ENCODE data around the gene TCF7.

The TCF7 gene

DNA sequence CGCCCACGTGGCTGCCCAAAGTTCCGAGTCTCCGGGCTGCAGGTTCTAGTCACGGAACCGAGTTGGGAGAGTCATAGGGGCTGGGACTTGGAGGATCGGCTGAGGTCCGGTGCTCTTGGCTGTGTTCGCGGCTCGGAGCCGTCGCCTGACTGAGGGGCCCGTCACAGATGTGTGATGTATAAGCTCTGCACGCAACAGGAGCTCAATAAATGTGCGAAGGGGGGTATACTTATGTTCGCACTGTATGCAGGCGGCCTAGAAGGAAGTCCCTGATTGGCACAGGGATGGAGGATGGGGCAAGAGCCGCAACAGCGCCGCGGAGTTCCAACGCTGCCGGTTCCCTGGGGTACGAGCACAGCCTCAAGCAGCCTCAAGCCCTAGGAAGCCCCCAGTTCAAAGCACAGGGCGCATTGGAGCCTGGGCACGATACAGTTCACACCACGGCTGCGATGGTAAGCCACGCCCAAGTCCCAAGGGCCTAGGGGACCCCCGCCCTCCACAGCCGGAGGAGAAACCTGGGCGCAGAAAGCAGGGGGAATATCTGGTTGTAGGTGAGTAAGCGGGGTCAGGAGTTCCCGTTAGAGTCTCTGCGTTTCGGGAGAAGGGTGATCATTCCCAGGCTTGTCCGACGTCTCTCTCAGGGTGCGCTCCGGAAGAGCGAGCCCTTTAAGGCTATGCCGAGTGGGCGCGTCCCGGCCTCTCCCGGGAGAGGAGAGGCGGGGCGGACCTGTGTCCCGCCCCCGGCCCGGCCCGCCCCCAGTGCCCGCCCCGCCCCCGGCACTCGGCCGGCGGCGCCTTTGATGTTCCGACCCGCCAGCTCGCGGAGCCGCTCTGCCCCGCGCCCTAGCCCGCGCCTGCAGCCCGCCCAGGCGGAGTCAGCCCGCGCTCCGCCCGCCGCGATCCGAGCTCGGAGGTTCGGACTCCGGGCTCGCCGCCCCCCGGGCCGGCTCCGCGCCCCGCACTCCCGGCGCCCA lies at the start of gene TCF7:
TSS of gene TCF7 (plus strand) at position 780 of the 974 bp plus-strand sequence. CDS start 226 bp downstream, outside the sequence.
- peak; percentile 67 for DNase-seq (ENCODE audit: low read depth)

DNA sequence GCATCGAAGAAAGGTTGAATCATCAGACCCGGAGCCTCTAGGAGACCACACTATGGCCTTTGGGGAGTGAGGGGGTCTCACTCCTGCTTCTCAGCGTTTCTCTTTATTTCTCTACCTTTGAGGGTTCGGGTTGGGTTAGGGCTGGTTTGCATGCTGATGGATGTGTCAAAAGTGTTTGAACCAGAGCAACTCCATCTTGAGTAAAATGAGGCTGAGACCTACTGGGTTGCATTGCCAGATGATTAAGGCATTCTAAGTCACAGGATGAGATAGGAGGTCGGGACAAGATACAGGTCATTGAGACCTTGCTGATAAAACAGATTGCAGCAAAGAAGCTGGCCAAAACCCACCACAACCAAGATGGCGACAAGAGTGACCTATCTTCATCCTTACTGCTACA lies 44.9 kb upstream of the TCF7 start:
- DNase-seq (ENCODE audit: low read depth) = no peak

DNA sequence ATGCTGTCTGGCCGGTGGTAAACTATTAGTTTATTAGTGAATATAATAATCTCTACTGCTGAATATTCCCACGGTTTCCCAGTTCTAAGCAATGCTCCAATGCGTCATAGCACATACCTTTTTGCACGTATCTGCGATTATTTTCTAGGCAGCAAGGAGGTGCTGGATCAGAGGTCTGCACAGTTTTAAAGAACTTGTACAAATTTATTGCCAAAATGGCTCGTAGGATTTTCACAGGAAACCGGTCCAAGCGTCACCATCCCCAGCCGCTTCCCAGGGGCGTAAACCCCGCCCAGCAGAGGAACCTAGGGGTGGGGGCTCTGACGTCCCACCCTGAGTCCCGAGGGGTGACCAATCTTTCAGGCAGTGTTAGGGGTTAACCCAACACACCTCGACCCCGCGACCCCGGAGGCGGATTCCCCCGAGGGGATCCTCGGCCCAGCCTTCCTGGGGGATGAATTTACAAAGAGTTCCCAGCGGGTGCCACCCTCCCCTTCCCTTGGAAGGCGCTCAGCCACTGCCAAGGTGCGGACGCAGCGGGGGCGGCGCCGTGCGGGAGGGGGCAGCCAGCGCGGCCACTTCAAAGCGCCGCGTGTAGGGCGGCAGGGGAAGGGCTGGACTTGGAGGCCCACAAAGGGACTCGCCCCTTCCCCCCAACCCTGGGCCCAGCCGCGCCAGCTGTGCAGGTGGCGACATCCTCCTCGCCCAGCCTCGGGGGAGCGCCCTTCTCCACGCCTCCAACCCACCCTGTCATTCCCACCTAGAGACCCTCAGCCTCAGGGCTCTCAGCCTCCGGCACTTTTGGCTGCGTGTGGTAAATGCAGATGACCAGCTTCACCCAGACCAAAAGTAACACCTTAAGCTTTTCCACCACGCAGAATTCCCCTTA lies 43.5 kb upstream of the TCF7 start:
- no peak for DNase-seq (ENCODE audit: low read depth)

DNA sequence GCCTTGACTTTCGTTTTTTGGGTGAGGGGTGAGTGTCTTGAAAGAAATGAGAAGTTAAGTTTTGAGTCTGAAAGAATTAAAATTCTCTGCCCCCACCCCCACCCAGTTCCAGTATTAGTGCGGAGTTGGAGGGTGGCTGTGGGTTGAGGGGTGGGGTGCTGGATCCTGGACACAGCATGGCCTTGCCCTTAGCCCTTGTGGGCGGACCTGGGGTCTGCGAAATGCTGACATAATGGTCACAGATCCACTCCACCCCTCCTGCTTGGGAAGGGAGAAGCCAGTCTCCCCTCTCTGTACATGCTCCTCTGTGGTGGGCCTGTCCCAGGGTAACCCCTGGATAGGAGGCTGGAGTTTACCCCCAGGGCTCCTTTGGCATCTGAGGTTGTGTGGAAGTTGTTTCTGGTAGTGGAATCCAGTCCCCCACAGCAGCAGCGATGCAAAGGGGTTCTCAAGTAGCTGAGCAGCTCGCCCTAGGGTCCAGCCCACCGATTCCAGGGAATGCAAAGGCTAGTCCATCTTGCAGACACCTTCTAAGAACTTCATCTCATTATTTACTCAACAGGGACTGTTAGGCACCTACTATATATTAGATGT lies 42.8 kb upstream of the TCF7 start:
- no peak for DNase-seq (ENCODE audit: low read depth)

DNA sequence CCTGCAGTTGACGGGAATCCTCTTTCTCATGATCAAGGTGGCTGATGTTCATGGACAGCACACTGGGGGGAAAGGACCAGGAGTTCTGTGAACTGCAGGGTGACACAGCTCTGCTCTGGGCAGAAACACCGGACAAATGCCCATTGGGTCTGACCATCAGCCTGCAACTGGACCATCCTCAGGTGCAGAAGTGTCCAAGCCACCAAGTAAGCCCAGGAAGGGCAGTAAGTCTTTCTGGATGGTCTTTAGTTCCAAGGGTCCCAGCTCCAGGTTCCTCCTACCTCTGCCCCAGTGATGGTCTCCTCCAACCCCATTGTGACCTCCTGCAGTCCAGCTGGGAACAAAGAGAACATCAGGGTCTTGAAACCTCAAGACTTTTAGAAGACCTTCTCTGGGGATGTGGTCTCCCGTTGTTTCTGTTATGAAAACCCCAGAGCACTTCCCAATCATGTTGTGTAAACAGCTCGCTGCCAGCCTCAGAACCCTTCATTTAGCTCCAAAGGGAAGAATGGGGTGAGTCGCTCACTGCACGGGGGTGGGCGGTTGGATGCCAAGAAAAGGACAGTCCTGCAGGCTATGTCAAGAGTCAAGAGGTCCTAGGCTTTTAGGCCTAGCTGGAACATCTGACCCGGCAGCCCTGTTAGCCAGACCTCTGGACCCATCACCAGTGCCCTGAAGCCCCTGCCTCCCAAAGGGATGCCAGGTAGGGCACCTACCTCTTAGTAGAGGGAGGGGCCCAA lies 41.8 kb upstream of the TCF7 start:
- no peak for DNase-seq (ENCODE audit: low read depth)

DNA sequence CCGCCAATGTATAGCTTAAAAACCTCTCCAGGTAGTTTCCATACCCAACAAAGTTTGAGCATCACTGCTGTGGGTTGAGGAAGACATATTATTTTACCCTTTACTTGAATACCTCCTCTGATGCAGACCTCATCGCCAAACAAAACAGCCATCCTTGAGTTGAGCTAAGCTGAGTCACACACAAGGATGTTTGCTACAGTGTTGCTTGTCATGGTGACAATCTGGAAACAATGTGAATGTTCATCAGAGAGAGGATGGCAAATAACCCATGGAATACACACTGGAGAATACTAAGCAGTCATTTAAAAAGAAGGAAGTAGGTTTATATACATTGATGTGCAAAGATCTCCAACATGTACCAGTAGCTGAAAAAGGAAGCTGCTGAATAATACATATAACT lies 41.1 kb upstream of the TCF7 start:
- DNase-seq (ENCODE audit: low read depth) = no peak

DNA sequence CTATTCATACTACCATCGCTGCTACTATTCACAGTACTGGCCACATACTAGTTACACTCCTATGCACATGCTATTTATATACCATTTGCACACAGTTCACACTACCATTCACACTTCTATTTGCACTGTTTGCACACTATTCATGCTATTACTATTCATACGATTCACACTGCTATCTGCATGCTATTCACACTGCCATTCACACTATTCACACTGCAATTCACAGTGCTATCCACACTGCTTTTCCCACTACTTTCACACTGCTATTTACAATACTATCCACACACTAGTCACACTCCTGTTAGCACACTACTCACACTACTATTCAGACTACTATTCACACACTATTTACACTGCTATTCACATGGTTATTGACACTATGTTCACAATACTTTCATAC lies 39.4 kb upstream of the TCF7 start:
- no peak for DNase-seq (ENCODE audit: low read depth)

DNA sequence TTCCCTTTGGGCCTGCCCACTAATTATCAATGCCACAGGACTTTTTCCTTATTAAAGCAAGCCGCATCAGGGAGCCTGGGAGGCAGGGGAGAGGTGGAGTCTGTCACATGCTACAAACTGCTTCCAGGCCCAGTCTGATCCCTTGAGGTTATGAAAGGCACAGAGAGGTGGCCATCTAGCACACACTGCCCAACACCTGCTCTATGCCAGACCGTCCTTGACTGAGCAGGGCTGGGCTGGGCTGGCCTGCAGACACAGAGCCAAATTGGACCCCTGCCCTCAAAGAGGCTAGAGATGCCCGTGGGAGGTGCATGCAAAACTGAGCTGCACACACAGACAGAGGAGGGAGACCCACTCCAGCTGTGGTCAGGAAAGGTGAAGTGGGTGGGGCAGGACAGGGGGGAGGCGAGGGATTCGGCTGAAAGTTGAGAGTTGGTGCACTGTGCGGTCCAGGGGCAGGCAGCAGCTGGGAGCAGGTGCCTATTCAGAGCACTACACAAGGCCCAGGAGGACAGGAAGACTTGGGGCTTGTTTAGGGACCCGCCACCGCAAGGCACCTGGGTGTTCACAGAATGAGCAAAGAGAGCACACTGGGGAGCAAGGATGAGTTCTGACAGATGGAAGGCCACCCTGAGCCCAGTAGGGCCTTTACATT lies 36.4 kb upstream of the TCF7 start:
- DNase-seq (ENCODE audit: low read depth) = no peak

DNA sequence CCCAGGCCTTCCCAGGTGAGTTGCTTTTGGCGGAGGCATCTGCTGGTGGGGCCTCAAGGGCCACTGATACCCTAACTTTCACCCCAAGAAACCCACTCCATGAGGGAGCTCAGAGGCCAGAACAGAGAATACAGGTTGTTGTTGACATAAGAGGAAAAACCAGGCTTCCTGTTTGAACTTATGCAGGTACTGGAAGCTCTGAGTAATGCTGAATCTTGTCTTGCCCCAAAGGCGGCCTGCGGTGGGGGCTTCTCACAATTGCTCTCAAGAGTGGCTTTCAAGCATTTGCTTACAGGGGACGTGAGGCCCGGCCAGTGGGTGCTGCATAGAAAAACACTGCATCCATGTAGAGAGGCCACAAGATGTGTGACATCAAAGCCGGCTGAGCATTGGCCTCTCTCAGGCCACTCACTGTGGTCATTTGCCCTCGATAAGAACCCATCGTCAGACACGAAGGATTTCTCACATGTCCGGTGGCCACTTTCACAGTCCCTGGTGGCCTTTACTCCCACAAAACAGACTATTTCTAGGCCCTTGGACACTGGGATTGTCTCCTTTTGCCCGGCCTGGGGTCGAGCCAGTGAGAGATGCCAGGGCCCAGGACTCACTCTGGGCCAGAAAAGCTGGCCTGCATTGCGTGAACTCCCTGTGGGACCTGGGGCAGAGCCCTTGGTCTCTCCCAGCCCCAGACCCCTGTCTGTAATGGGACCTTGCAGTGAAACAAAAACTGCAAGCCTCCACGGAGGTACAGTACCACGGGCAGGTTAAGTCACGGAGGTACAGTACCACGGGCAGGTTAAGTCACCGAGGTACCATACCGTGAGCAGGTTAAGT lies 34.5 kb upstream of the TCF7 start:
- peak; percentile 48 for DNase-seq (ENCODE audit: low read depth)

DNA sequence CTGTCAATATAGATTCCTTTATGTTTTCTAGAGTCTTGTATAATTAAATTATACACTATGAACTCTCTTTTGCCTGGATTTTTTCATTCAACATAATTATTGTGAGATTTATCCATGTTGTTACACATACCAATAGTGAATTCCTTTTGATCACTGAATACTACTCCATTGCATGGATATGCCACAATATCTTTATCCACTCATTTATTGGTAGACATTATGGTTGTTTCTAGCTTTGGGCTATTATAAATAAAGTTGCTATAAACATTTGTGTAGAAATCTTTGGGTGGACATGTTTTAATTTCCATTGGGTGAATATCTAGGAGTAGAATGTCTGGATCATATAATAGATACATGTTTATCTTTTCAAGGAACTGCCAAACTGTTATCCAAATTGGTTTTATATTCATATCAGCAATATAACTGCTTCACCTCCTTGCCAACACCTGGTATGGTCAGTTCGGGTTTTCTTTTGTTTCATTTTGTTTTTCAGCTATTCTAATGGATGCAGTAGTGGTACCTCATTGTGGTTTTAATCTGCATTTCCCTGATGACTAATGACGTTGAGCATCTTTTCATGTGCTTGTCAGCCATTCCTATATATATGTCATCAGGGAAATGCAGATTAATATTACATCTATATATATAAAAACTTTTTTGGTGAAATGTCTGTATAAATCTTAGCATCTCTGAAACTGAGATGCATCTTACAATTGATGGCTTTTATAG lies 32.1 kb upstream of the TCF7 start:
- no peak for DNase-seq (ENCODE audit: low read depth)

DNA sequence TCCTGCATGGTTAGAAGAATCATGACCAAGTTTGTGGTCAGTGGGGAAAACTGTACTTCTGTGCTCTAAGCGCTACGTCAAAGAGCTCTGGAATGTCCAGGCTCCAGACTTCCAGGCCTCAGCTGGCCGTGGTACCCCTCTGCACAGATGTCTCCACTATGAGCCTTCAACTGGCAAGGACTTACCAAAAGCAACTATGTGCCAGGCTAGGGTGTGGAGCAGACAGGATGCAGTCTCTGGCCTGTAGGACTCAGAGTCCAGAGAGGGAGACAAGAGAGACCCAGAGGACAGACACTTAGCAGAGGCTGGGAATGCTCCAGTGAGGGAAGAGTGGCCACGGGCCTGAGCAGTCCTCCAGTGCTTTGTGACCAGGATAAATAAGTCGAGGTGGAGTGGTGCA lies 31.0 kb upstream of the TCF7 start:
- DNase-seq (ENCODE audit: low read depth) = no peak

DNA sequence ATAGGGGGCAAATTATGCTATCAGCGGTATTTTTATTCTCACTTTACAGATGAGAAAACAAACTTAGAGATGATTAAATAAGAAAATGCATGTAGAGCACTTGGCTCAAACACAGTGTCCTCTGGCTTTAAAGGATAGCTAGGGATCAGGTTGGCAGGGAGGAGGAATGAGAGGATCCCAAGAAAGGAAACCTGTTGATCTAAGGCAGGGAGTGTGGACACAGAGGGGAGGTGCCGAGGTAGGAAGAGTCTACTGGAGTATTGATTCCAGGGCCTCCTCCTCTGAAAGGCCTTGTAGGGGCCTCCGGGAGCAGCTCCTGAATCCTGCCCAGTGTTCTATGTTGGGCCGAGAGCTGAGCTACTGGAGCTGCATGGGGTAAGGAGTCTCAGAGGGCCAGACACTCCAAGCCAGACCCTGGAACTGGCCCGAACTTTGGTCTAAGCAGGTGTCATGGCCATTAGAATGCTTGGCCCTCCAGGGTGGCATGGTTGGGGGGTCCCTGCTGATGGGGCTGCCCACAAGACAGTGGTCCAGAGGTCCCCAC lies 30.4 kb upstream of the TCF7 start:
- DNase-seq (ENCODE audit: low read depth) = no peak

DNA sequence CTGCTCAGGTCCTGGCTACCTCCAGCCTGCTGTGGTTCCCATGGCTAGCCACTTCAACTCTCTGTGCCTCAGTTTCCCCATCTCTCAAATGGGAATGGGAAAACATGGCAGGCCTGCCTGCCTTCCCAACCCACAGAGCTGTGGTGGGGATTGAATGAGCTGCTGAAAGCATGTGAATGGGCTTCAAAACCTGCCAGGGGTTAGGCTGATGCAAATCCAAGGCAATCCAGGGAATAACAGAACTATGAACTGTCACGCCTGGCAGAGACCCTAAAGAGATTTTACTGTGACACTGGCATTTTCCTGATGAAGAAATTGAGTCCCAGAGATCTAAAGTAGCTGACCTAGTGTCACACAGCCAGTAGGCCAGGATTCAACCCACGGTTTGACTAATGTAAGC lies 29.9 kb upstream of the TCF7 start:
- DNase-seq (ENCODE audit: low read depth) = no peak

DNA sequence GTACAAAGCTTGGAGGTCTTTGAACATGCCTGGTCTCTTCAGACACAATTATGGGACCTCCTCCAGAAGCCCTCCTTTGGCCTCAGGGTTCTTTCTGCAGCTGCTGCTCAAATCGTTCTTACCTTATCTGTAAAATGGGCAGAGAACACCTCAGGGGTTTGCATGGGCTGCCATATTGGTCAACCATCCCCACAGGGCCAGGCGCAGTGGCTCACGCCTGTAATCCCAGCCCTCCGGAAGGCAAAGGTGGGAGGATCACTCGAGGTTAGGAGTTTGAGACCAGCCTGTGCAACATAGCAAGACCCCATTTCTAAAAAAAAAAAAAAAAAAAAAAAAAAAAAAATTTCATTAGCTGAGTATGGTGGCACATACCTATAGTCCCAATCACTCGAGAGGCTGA lies 29.1 kb upstream of the TCF7 start:
- no peak for DNase-seq (ENCODE audit: low read depth)

DNA sequence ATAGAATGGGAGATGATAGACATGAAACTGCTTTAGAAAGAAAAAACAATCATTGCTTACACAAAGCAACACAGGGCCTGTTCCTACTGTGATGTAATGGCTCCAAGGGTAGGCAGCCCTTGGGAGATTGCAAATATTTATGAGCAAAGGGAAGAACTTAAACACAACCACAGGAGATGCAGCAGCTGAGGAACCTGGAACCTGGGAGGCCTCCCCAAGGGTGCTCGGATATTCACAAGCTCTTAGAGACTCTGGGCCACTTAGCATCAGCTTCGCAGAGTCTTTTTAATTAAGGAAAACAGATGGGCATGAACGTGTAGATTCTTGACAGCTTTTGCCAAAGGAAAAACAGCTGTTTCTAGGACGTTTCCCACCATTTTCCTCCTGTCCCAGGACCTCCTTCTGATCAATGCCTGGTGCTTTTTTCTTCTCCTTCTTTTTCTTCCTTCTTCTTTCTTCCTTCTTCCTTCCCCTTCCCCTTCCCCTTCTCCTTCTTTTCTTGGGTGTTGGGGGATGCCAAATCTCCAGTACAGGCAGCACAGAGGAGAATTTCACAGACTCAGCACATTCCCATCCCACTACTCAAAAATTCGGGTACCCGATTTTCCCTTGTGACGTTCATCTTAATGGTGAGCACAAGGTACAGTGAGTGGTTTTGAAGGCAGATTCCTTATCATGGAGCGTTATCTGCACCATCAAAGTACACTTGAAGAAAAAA lies 28.1 kb upstream of the TCF7 start:
- no peak for DNase-seq (ENCODE audit: low read depth)

DNA sequence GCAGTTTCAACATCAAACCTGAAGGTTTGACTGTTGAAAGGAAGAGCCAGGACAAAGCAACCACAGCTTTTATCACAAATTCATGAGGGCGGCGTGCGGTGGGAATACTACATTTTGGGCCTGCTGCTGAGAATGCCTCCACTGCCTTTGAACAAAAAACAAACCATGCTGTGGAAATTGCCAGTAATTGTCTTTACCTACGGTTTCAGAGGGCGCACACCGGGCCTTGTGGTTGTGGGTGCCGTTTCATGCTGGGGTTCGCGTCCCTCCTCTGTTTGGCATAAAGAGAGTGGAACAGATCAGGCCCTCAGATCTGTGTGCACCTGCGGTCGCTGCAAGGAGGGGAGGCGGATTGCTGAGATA lies 27.6 kb upstream of the TCF7 start:
- DNase-seq (ENCODE audit: low read depth) = peak; percentile 59

DNA sequence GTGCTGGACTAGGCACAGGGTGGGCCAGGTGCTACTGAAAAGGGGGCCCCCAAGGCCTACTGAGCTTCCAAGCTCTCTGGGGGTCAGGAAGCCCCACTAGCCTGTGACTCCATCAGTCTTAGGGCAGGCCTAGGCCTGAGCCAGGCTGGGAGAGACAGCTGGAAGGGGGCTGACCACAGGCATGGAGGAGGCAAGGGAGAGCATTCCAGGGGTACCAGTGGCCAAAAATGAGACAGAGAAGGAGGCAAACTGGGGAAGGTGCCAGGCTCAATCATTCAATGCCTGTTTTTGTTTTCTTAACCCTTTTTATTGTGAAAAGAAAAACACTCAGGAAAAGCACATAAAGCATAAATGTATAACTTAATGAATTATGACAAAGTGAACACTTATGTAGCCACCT lies 26.2 kb upstream of the TCF7 start:
- DNase-seq (ENCODE audit: low read depth) = no peak

DNA sequence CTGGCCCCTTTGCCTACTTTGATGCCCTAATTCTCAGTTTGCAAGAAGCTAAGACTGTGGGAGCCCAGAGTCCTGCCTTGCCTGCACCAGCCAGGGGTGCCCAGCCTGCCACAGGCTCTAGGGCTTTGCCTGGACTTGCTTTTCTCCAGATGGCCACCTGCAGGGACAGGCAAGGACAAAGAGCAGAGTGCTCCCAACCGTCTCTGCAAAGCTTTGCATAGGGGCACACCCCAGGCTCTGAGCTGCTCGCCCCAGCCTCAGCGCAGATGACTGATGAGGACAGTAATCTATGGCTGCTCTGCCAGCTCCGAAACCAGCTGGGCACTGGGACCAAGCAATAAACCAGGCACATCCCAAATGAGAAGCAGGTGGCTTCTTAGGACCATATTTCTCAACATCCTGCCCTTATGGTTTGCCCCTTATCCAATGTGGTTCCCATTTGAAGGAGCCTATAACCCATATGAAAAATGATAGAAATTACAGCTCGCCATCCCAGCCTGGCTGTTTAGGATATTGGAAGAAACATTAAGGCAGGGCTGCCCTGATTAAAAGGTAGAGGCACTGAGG lies 25.4 kb upstream of the TCF7 start:
- no peak for DNase-seq (ENCODE audit: low read depth)

All from stimulated activated CD8-positive, alpha-beta memory T cell treated with anti-CD3 and anti-CD28 coated beads, Interleukin-12 subunit alpha, Interleukin-12 subunit beta, amount 100 ng/mL, for 4 hours (primary cell).